NOMO-1 treated with dmso at 0.1 percent for 144 hours (cell line): ENCODE measurements around the gene GAREM1.

Experiments
- DNase-seq: peaks from one replicate; lab custom pipeline; 2025; ENCODE audit not compliant: unreplicated experiment; lab: John Stamatoyannopoulos, UW

Gene GAREM1

DNA sequence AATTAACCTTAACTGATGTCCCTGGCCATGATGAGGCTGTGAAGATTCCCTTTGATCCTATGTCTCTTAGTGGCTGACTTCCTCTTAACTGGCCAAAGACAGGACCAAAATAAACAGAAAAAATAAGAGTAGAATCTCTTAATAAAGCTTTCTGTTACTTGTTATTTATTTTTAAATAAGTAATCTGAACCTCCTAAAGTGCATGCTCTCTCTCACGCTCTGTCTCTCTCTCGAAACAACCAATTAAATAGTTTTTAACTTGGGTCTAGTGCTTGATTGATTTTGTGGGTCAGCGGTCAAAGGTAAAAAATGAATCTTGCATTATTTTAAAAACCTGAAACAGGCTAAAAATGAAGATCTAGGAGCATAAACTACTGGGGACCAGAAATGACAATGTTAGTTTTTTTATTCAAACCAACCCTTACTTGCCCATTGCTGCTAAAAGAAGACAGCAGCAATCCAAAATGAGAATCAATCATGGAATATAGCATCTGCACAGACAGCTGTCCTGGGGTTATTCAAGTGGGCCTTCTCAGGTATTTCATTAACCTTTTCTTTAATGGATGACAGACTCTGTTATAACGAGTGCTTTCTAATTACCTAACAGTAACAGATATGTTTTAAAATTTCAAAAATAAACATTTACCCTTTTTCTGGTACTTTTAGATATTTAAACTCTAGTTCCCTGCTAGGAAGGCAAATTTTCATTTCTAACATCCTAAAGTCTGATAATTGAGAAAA is 11.2 kb downstream of the GAREM1 start:
- no peak for DNase-seq

GRCh38 chr18:32455361-32455760 is 15.3 kb downstream of the GAREM1 start:
- DNase-seq: no peak

- DNase-seq: no peak
Measured at GRCh38 chr18:32454593-32454992, 16.1 kb downstream of the GAREM1 start.

- DNase-seq: no peak
Measured at GRCh38 chr18:32450874-32451273, 19.8 kb downstream of the GAREM1 start.

DNA sequence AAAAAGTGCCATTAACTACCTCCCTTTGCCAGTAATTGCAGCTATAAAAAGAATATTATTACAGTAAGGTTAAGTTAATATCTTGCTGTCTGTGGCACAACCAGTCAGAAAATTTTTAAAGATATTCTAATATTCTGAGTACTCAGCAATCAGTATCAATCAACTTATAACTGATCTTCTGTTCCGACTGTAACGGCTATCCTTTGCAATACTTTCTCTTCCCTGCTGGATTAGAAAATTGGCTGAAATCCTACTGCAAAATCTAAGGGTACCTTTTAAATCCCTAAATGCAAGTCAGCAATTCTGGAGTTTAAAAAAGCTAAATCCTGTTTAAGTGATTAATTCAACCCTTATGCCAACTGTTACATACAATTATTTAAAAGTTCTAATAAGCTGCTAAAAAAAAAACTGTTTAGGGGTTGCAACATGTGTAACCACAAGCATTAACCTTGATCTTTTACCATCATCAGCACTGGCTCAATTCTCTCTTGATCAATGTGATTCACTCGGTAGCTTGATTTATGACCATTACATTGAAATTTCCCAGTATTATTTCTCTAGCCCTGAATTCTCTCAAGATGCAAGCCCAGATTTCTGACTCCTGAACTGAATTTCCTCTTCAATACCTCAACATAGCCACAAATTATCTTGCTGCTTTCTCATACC is 20.5 kb downstream of the GAREM1 start:
- no peak for DNase-seq

- DNase-seq: no peak
Measured at GRCh38 chr18:32446780-32447179, 23.9 kb downstream of the GAREM1 start.

DNA sequence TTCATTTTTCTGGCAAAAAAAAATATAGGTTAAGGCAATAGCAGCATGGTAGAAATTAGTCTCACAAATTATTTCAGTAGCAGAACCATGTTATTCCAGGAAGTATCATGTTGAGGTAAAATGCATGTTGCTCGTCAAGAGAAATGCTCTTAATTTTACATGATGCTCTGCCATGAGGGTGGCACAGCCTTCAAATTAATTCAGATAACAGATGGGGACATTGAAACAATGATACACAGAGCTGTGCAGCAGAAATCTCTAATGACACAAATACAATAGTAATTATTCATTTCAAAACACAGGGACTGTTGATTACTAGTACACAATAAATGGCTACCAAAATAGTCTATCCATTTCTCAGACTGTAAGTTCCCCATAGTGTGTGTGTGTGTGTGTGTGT is 24.8 kb downstream of the GAREM1 start:
- DNase-seq: no peak

DNA sequence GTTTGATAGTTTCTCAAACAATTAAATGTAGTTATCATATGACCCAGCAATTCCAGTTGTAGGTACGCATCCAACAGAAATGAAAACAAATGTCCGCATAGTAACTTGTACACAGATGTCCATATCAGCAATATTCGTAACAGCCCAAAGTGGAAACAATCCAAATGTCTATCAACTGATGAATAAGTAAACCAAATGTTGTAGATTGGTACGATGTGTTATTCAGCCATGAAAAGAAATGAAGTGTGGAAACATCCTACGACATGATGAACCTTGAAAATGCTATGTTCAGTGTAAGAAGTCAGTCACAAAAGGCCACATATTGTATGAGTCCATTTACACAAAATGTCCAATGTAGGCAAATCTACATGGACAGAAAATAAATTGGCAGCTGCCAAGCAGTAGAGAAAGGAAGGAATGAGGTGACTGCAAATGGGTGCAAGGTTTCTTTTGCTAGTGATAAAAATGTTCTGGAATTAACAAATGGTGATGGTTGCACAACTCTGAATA is 26.9 kb downstream of the GAREM1 start:
- no peak for DNase-seq

GRCh38 chr18:32443033-32443705 is 27.5 kb downstream of the GAREM1 start:
- no peak for DNase-seq

GRCh38 chr18:32442575-32442974 is 28.1 kb downstream of the GAREM1 start:
- DNase-seq: no peak

- DNase-seq: no peak
Measured at GRCh38 chr18:32441533-32441932, 29.1 kb downstream of the GAREM1 start.

GRCh38 chr18:32440518-32440917 is 30.2 kb downstream of the GAREM1 start:
- no peak for DNase-seq

DNA sequence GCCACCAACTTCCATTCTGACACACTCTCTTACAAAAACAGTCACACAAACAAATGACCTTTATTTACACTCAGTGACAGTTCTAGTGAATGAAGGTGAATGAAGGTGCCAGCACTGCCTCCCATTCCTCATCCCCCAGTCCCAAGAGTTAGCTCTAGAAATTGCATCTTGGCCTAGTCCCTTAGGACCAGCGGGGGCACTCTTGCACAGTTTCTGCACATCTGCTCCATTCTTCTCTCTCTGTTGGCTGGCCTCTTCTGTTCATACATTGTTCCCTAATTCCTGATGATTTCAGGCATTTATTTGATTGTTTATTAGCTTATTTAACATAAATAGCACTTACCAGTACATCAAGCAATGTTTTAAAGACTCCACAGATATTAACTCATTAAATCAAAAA is 30.9 kb downstream of the GAREM1 start:
- no peak for DNase-seq

DNA sequence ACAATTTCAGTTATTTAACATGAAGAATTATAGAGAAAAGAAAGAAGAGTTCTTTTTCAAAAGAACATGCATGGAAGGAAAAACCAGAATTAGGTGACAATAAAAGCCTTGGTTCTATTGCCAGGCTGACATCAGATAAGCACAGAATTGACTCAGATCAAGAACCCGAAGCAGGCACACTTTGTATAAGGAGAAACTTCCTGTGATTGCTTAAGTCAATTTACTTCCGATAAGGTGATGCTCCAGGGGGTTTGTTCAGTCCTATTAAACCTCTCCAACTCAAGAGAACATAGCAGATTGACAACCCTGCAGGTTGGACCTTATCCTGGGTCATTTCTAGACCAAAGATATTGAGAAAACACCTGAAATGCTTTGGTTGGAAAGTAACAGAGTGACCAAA is 31.4 kb downstream of the GAREM1 start:
- no peak for DNase-seq

DNA sequence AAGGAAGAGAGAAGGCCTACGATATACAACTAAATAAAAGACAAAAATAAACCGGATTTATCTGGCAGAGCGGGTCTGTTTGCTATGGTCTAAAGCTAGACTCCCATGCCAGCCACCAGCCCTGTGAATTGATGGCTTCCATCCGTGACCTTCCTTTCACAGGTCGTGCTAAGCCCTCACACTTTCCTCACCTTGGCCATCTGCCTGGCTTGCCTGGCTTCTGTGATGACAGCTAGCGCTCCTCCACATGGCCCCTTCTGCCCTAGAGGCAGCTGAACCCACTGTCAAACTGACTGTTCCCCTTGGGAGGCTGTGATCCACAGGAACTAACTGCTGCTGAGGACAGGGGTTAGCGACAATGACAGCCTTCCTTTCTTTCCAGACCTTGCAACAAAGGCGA is 32.5 kb downstream of the GAREM1 start:
- DNase-seq: no peak

GRCh38 chr18:32437100-32437834 is 33.4 kb downstream of the GAREM1 start:
- DNase-seq: no peak

GRCh38 chr18:32435631-32436500 is 34.8 kb downstream of the GAREM1 start:
- no peak for DNase-seq

DNA sequence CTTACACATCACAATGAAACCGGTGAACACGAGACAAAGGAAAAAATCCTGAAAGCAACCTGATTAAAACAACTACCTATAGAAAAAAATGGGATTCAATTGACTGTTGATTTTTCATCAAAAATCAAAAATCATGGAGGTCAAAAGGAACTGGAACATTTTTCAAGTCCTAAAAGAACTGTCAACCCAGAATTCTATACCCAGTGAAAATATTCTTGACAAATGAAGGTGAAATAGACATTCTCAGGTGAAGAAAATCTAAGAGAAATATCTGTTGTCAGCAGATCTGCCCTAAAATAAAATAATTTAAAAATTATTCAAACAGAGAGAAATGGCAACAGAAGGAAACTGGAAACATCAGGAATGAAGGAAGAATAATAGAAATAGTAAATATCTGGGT is 38.9 kb downstream of the GAREM1 start:
- DNase-seq: no peak

DNA sequence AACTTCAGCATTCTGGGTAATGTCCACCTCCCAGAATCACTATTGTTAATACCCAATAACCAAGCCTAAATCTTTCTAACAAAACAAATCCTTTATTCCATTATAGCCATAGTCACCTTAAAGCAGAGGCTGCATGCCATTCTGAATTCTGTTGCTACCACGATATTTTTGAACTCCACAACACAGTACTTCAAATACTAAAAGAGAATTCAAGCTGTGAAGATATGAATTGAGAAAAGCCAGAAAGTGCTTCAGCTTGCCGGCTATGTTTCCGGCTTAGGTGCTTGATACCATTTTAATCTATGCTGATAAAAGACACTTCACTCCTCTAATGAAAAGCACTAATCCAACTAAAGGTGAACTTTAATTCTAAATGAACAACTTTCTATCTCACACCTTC is 41.3 kb downstream of the GAREM1 start:
- no peak for DNase-seq
